GM10266 (cell line): ENCODE data around the gene UGDH.
A peak's percentile ranks its signal among the peaks of the same experiment; 100 is the strongest.

Experiments
- DNase-seq: peaks from one replicate; pipeline ENCODE4 v3.0.0; 2012; ENCODE audit errors: extremely low spot score
- TF ChIP-seq, protein P1 (sequence below): IDR thresholded peaks from 2 replicates; pipeline ENCODE4 v1.5.1; 2012; ENCODE audit warnings: mild to moderate bottlenecking, low read depth; ENCODE audit not compliant: control insufficient read depth, insufficient read depth; ENCODE audit errors: missing control alignments

UGDH gene

DNA sequence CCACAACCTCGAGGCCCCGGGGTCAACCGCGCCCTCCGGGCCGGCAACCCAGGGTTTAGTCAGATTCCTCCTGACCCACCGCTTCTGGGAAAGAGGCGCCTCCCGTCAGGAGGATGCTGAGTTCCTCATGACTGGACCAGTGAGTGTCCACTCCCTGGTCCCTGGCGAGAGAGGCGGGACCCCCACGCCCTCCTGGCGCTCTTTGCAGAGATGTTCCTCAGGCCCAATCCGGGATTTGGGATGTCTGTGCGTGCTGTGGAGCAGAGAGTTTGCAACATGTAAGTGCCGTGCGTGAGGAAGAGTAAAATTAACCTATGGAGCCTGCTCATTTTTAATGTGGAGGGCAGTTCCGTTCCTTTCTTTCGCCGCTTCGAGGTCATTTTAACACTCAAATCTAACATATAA, 824 bp upstream of the UGDH start:
- no peak for DNase-seq
- TF ChIP-seq, protein P1, sequence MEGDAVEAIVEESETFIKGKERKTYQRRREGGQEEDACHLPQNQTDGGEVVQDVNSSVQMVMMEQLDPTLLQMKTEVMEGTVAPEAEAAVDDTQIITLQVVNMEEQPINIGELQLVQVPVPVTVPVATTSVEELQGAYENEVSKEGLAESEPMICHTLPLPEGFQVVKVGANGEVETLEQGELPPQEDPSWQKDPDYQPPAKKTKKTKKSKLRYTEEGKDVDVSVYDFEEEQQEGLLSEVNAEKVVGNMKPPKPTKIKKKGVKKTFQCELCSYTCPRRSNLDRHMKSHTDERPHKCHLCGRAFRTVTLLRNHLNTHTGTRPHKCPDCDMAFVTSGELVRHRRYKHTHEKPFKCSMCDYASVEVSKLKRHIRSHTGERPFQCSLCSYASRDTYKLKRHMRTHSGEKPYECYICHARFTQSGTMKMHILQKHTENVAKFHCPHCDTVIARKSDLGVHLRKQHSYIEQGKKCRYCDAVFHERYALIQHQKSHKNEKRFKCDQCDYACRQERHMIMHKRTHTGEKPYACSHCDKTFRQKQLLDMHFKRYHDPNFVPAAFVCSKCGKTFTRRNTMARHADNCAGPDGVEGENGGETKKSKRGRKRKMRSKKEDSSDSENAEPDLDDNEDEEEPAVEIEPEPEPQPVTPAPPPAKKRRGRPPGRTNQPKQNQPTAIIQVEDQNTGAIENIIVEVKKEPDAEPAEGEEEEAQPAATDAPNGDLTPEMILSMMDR: no peak

DNA sequence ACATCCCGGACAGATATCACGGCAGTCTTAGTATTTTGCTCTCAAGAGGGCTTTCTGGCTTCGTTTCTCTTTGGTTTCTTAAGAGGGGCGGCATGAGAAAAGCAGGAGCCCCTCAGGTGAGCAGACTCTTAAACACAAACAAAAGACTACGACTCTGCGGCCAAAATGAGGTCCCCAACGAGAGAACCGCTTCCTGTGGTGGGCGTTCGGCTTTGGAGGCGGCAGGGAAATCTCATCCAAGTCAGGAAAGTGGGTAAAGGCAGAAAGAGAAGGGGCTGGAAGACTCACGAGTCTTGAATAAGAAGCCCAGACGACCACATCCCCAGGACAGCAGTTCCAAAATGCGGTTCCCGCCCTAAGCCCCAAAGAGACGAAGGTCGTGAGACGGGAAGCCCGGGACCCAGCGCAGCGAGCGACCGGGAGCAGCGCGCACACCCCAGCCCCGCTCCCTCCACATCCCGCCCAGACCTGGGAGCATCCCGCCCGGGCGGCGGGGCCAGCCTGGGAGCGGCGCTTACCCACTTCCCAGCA, 409 bp downstream of the UGDH start:
- TF ChIP-seq, protein P1: no peak
- DNase-seq: peak; percentile 35

DNA sequence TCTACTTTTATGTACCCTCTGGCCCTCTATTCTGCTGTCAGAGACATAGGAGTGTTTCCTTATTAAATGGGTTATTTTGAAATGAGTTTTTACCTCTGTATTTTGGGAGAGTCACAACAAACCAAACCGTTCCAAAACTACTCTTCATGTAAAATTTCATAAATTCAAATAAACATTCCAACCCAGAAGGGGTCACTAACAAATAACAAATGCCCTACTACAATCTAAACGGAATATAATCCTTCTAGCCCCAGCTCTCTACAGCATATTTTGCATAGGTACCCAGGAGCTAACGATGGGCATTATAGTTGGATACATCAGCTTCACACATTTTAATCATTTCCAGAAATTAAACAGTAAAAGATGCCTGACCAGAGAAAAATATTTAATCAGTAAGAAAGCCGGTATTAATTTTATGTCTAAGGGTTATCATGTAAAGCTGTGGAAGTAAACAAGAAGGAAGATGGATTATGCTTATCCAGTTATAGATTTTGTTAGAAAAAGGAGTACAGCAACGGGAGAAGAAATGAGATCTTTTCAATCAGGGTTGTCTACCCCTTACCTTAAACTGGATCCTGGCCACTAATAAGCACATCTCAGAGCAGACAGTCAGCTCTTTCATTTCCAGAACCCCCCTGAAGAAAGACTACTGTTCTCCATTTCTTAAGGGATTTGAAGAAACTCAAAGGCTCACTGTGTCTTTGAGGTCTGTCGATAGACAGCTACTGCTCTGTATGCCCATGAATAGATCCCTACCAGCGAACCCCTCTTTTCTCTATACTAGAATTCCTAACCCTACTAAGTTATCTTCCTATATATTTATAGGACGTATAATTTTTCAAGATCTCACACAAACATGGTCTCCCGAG, 1.2 kb downstream of the UGDH start:
- TF ChIP-seq, protein P1: no peak
- DNase-seq: peak; percentile 13

DNA sequence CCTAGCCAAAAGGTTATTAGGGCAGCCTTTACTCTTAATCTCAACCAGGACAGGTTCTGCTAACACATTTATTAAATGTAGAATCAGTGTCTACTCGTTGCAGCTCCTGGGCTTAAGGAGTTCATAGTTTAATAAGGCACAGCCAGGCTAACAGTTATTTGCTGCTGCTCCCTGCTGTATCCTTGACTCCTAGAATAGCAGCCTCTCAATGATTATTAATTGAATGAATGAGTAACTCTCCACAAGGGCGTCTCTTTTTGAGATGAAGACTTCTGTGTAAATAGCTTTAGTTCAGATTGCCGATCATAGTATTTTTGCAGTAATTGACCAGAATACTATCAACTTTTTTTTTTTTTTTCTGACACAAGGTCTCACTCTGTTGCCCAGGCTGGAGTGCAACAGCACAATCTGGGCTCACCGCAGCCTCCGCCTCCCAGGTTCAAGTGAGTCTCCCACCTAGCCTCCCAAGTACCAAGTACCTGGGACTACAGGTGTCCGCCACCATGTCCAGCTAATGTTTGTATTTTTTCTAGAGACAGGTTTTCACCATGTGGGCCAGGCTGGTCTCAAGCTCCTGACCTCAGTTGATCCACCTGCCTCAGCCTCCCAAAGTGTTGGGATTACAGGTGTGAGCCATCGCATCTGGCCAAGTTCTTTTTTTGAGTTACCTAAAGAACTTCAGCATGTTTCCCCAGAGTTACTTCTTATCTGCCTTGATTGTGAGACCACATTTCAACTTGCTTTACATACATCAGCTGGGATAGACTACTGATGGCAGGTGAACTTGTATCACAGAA, 2.9 kb downstream of the UGDH start:
- DNase-seq: no peak
- TF ChIP-seq, protein P1: no peak

DNA sequence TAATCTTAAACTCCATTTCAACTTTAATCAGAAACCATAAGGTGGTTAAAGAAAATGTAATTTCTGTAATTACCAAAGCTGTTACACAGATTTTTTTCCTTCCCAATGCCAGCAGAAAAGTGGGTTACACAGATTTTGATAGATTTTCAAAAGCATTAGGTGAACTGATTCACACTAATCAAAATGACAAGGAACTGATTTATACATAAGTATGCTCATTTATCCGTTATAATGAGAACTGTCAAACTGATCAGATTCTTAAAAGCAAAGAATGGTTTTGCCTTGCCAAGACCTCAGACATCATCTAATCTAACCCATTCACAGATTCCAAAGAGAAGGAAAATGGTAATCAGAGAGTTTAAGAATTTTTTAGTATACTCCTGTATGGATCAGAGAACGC, 5.2 kb downstream of the UGDH start:
- TF ChIP-seq, protein P1: no peak
- no peak for DNase-seq

DNA sequence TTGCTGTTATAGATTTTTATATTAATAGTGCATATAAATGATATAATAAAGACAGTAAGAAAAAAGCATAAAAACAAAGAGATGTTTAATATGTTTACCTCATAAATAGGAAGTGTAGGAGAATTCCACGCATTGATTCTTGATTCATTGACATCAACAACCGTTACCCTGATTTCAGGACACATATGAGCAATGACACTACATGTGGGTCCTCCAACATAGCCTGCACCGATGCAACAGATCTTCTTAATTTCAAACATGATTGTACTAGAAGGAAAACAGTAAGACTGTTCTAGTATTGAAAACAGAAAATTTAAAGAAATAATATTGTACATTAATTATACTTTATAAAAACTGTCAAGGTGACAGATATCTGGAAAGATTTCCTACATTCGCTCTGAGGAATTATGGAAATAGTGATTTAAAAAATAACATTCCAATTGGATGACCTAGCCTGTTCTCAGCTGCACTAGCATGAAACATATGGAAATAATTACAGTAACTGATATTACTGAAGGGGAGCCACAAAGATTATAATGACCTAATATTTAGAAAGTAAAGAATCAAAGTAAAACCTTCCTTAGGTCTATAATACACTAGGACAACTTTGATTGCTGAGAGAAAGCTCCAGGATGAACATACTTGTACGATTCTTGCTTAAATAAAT, 5.9 kb downstream of the UGDH start:
- TF ChIP-seq, protein P1: no peak
- DNase-seq: no peak
